Kidney (tissue), 14 donors: Measurements from ENCODE around the gene GALNT7. TPM values are rescaled to one million over a fixed set of nuclear protein-coding genes. Genes with fewer than 3 reads are reported as not detected.

Source experiments
- DNase-seq, 5 donors: peaks; one replicate each; pipeline ENCODE4 v3.0.0-alpha.2; 2013 to 2020
- FAIRE-seq: peaks from 2 replicates; lab custom pipeline; 2012; peaks lifted over from hg19 to GRCh38; lab: Jason Lieb, UNC
- H3K27ac ChIP-seq, 2 donors: one replicate each; pipeline ENCODE4 v1.7.0; 2013; ENCODE audit warnings: low read depth in 2 of 2, low read length in 2 of 2, inconsistent platforms in 1 of 2
- H3K27me3 ChIP-seq: one replicate; pipeline ENCODE4 v1.7.1; 2013; ENCODE audit warnings: low read length, inconsistent platforms; ENCODE audit not compliant: control insufficient read depth, insufficient read depth
- H3K36me3 ChIP-seq, 3 donors: one replicate each; pipeline versions ENCODE4 v1.7.0 to v1.7.1; 2013; ENCODE audit warnings: low read length in 3 of 3, control low read depth in 1 of 3, inconsistent platforms in 1 of 3; ENCODE audit not compliant: insufficient read depth in 3 of 3, control insufficient read depth in 2 of 3
- H3K4me1 ChIP-seq, 3 donors: one replicate each; pipeline versions ENCODE4 v1.7.0 to v1.7.1; 2013; ENCODE audit warnings: low read length in 3 of 3, inconsistent platforms in 1 of 3, low read depth in 1 of 3; ENCODE audit not compliant: control insufficient read depth in 2 of 3, insufficient read depth in 2 of 3
- H3K4me3 ChIP-seq, 3 donors: one replicate each; pipeline versions ENCODE4 v1.7.0 to v1.8.1; 2013; ENCODE audit warnings: low read length in 3 of 3, control low read depth in 1 of 3, inconsistent platforms in 1 of 3
- H3K9ac ChIP-seq, 3 donors: one replicate each; pipeline versions ENCODE4 v1.7.0 to v1.7.1; 2013; ENCODE audit warnings: low read length in 3 of 3, control low read depth in 1 of 3, inconsistent platforms in 1 of 3
- H3K9me3 ChIP-seq, 3 donors: one replicate each; pipeline versions ENCODE4 v1.7.0 to v1.7.1; 2013; ENCODE audit warnings: low read length in 3 of 3, control low read depth in 1 of 3, inconsistent platforms in 1 of 3; ENCODE audit not compliant: control insufficient read depth in 2 of 3, insufficient read depth in 1 of 3
- CTCF ChIP-seq: IDR thresholded peaks from 3 replicates; pipeline ENCODE4 v1.5.1; 2012; ENCODE audit warnings: mild to moderate bottlenecking, moderate library complexity, borderline replicate concordance; ENCODE audit not compliant: insufficient read depth; ENCODE audit errors: extremely low read depth
- intact Hi-C: fragments of 100-400 bp; cut with DNase I; formaldehyde crosslinking; loops from one replicate; pipeline ENCODE4 v1.11.1; 2022
- polyA plus RNA-seq: library from polyadenylated mRNA; stranded (reverse); fragments of 350-450 nt; fragmentation: Illumina TruSeq; extraction: RNeasy Lipid Tissue Mini Kit (QIAGEN cat#74804); gene quantifications from one replicate; pipeline ENCODE4 v1.2.3, GENCODE V29; 2014; ENCODE audit warnings: low read depth, low replicate concordance; ENCODE audit not compliant: insufficient read depth
- total RNA-seq: library from RNA; stranded (reverse); fragmentation: NEBNext Ultra II Directional; extraction: Animal tissue kit (Norgen Biotek cat#: 25700); gene quantifications from one replicate; pipeline ENCODE4 v1.2.1, GENCODE V29; 2021
- donor health status: control.
- donor health status: control.
- donor health status: control.
- donor health status: control.
- donor health status: control.
- donor health status: DM: yes; HTN: yes; CAD: no.
- donor health status: Normal renal cell carcinoma (clear cell type).

The GALNT7 gene
- total and polyA plus RNA-seq, 2 donors from 2014 or later = 3.8 to 25.6 TPM

- peak; percentile 45 for TF ChIP-seq CTCF
- Histone ChIP-seq H3K27me3 (no peaks in the 10 kb centered on the region), H3K4me3 (no peak overlapping the region), H3K4me1 (no peaks in the 10 kb centered on the region), H3K9me3 (no peaks in the 10 kb centered on the region), H3K27ac (no peak overlapping the region), H3K36me3 (no peaks in the 10 kb centered on the region), H3K9ac (no peak overlapping the region)
- DNase-seq (peak in 3 of 5 donors; percentile 16 to 80 (median 59)), FAIRE-seq (peak; percentile 84)
- intact Hi-C loops = no loop called here
These were observed 133.0 kb downstream of the GALNT7 start for GRCh38 chr4:173301518-173302201.

GRCh38 chr4:173307778-173308177 is 139.2 kb downstream of the GALNT7 start:
- no peak for TF ChIP-seq CTCF
- H3K9me3 ChIP-seq = no peaks in the 10 kb centered on the region
- FAIRE-seq = no peak
- no peaks in the 10 kb centered on the region for H3K4me1 ChIP-seq
- intact Hi-C loops = no loop called here
- DNase-seq = no peak
- H3K27ac ChIP-seq = no peak overlapping the region
- no peak overlapping the region for H3K4me3 ChIP-seq
- H3K9ac ChIP-seq = no peak overlapping the region
- H3K36me3 ChIP-seq = no peaks in the 10 kb centered on the region
- H3K27me3 ChIP-seq = no peaks in the 10 kb centered on the region

DNA sequence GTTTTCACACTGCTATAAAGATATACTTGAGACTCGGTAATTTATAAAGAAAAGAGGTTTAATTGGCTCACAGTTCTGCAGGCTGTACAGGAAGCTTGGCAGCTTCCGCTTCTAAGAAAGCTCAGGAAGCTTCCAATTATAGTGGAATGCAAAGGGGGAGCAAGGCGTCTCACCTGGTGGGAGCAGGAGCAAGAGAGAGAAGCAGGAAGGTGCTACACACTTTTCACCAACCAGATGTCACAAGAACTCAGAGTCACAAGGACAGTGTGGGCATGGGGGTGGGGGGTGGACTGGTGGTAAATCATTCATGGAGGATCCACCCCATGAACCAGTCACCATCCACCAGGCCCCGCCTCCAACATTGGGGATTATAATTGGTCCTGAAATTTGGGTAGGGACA is 142.8 kb downstream of the GALNT7 start:
- Histone ChIP-seq H3K27ac (no peak overlapping the region), H3K9ac (no peak overlapping the region), H3K36me3 (no peaks in the 10 kb centered on the region), H3K9me3 (no peaks in the 10 kb centered on the region), H3K27me3 (no peaks in the 10 kb centered on the region), H3K4me1 (no peaks in the 10 kb centered on the region), H3K4me3 (no peak overlapping the region)
- intact Hi-C loops = no loop called here
- TF ChIP-seq CTCF = no peak
- no peak for DNase-seq
- no peak for FAIRE-seq
